Activated CD4-positive, alpha-beta T cell treated with anti-CD3 and anti-CD28 coated beads, Interleukin-2, amount 50 U/mL, for 1 hour (primary cell): ENCODE results near the gene PHOX2A.

Experiments
- DNase-seq: peaks from one replicate; pipeline ENCODE4 v3.0.0-alpha.2; 2020

Gene PHOX2A

GRCh38 chr11:72247584-72247983 lies 3.6 kb upstream of the PHOX2A start:
- DNase-seq: no peak

GRCh38 chr11:72245263-72245816 lies 1.4 kb upstream of the PHOX2A start:
- no peak for DNase-seq

GRCh38 chr11:72244361-72245262 lies 636 bp upstream of the PHOX2A start:
- DNase-seq: no peak

DNA sequence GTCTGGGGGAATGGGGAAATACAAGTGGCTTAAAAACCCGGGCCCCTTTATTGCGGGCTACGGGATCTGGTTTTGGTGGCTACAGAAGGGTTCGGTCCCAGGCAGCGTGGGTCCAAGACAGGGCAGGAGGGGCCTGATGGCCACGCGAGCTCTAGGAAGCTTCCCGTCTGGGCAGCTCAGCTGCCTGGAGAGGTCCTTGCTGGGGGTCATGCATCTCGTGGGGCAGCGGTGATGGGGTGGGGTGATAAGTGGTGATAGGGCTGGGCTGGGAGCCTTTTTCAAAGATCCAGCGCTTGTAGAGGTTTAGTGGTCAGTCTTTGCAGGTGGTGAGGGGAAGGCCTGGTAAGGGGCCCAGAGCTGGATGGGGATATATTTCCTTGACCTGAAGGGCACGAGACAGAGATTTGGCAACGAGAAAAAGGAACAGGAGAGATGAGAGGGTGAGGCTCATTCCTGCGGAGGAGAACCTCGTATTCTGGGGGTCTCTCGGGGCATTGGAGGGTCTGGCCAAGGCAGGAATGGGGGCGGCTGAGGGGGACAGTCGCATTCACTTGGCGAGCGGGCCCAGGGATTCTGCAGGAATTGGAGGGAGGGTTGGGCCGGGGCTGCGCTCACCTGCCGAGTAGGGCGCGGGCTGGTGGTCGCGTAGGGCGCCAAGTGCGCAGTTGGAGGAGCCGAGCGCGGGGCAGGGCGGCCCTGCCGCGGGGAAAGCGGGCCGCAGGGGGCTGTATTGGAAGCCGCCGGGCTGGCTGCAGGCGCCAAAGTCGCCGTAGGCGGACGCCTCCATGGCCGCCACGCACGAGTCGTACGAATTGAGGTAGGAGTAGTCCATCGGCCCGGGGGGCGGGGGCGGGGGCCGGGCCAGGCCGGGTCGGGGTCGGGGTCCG lies 560 bp downstream of the PHOX2A start:
- DNase-seq: no peak

DNA sequence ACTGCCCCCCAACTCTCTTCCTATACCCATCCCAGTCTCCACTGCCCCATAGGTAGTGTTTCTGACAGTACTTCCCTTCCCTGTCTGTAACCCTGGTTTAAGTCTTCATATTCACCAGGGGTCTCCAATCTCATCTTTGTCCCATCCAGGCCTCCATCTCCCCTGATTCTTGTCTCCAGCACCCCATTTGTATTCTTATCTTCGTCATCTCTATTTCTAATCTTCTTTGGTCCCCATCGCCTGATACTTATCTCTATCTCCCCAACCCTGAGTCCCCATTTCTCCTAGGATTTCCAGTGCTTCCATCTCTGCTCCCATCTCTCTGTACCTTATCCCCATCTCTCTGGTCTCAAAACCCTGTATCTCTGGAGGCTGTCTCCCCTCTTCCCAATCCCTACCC lies 1.8 kb downstream of the PHOX2A start:
- DNase-seq: no peak

DNA sequence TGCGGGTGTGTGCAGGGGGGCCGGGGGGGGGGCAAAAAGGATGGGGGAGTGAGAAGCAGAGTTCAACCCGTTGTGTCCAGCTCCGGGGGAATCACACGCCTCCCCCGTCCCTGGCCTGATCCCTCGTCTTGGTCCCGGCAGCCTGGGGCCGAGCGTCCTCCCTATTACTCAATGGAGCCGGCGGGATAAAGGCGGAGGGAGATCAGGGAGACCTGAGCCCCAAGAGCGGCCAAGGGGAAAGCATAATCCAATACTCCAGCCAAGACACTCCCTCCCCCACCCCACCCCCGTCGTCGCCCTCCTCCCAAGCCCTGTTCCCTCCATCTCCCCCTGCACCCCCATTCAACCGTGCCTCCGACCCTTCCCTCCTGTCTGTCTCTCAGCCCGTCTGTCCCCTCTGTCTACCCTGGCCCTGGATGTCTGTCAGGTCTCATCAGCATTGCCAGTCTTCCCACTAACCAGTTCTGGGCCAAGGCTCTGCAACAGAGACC lies 2.6 kb downstream of the PHOX2A start:
- DNase-seq: no peak

DNA sequence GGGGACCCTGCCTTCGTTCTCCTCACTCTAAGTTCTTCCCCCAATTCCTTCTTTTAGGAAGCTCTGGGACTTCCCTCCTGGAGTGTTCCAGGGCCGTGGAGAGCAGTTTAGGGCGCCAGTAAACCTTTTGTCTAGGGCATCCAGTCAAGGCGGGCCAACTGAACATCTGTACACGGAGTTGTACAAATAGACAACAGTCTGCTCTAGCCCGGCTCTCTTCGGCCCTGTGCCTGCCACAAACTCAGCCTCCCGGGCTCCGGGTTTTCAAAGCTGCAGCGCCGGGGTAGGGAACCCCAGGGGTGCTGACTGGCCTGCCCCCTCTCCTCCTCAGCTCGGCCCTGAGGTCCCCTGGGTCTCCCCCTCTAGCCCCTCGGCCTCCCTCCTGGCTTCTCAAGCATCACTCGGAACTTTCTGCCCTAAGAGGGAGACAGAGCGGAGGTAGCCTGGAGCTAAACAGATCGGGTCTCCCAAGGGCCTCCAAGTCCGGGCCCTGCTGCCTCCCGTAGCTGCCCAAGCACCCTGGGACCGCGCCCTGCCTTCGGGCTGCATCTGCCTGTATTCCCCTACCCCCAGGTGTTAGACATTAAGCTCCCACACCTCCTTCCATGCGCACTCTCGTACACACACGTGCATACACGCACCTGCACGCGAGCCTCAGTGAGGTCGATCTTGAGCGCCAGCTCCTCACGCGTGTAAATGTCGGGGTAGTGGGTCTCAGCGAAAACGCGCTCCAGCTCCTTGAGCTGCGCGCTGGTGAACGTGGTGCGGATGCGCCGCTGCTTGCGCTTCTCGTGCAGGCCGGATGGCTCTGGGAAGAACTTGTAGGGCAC lies 3.3 kb downstream of the PHOX2A start:
- no peak for DNase-seq

DNA sequence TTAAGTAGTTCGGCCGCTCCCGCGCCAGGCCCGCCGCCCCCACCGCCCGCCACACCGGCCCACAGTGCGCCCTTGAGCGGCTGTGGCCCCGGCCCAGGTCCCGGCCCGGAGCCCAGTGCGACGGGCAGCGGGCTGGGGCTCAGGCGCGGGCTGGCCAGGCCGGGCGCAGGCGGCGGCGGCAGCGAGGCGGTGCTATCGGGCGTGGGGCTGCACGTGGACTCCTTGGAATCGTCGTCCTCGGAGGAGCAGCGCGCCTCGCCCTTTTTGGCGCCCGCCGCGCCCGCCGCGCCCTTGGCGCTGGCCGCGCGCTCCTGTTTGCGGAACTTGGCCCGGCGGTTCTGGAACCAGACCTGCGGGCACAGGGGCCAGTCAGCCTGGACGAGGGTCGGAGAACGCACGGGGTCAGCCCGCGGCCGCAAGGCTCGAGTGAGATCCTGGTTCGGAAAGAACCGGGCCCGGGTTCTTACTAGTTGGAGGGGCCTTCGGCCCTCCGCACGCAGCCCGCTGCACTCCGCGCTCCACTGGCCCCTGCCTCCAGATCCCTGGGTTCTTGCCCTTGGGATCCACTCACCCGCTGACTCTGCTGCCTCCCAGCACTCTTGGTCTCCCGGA lies 4.0 kb downstream of the PHOX2A start:
- no peak for DNase-seq

DNA sequence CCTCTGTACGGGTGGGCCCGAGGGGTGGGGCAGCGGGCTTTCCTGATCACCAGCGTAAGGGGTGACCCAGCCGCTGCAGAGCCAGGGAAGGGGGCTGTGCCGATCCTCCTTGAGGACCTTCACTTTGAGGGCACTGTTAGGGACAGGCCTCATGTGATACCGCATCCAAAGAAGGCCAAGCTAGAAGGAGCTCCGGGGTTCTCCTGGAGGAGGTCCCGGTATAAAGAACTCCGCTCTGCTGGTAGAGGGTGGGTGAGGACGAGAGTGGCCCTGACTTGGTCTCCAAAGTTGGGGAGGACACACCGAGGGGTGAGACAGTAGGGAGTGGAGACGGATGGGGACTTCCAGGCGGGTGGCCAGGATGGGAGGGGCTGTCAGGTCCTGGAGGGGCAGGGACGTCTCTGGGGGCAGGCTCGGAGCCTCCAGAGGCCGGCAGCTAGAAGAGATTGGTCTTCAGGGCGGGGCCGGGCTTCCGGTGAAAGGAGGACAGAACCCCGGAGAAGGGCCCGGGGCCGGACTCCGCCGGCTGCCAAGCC lies 4.6 kb downstream of the PHOX2A start:
- no peak for DNase-seq

DNA sequence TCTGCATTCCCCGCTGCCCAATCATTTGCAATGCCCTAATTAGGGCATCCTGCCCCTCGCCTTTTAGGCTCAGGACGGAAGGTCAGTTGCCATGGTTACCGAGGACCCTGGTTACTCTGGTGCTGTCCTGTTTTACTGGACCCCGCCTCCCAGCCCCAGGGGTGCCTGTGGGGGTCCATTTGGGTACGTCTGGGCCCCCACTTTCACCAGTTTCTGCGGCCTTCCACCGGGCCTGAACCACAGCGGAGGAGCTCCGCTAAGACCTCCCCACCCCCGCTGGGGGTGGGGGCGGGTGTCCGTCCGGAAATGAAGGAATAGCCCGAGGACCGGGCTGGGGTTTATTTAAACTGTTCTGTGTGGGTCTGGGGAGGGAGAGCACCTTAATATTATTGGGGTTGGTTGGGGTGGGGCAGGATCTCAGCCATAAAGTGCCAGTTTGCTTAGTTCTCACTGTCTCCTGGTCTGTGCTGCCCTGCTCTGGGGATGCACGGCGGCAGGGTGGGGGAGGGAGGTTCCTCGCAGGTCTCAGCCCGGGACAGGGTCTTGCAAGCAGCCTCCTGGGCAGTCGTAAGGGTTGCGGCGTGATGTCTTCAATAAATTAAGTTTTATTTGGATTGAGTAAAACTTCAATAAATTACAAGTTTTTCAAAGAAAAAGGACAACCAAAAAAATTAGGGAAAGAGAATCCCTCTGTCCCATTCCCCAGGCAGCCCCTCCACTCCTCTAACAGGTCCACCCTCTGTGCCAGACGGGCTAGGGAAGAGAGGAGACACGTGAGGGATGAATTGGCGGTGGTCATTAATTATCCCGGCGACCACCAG lies 5.3 kb downstream of the PHOX2A start:
- DNase-seq: no peak

DNA sequence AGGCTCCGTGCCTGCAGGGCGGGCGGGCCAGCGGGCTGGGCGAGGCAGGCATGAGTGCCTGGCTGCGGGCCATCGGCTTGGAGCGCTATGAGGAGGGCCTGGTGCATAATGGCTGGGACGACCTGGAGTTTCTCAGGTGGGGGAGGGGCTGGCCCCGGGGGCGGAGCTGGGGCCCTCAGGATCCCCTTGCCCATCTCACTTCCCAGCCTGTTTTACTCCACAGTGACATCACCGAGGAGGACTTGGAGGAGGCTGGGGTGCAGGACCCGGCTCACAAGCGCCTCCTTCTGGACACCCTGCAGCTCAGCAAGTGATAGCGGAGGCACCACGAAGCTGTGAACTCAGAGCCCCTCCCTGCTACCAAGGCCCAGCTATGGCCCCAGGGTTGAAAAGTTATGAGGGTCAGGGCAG lies 5.9 kb downstream of the PHOX2A start:
- peak; percentile 43 for DNase-seq

GRCh38 chr11:72237112-72237931 lies 6.7 kb downstream of the PHOX2A start:
- DNase-seq: no peak

GRCh38 chr11:72236774-72237111 lies 7.2 kb downstream of the PHOX2A start:
- no peak for DNase-seq

DNA sequence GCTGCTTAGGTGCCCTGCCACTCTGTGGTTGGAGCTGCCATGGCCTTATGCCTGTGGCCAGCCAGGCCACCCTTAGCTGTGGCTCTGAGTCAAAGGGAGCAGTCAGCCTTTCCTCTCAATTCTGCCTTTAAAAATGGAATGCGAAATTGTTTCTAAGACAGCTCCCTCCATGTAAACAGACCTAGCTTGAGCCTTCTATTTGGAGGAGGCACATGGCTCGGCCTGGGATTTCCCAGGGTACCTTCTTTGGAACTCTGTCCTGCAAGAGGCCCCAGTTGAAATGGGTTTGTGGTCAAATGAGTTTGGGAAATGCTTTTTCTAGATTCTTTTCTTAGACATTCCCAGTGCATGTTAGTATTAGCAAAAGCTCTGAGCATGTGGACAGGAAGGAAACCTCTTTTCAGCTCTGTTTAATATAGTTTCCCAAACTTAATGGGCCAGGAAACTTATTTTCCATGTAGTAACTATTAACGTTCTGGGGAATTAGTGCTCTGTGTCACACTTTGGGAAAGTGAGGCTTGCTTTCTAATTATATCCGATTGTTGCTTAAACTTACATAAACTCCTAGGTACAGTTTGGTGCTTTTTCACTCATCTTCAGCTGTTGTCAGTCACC lies 7.8 kb downstream of the PHOX2A start:
- DNase-seq: no peak

- no peak for DNase-seq
Measured at GRCh38 chr11:72235351-72236057, 8.5 kb downstream of the PHOX2A start.

- DNase-seq: no peak
Measured at GRCh38 chr11:72234920-72235319, 9.1 kb downstream of the PHOX2A start.

- no peak for DNase-seq
Measured at GRCh38 chr11:72234514-72234830, 9.5 kb downstream of the PHOX2A start.

- no peak for DNase-seq
Measured at GRCh38 chr11:72233773-72234513, 10.0 kb downstream of the PHOX2A start.
